ENCODE data around the gene HOXB9. TPM values are rescaled to one million over a fixed set of nuclear protein-coding genes. Genes with fewer than 3 reads are reported as not detected.

The HOXB9 gene
- total and polyA plus RNA-seq, 2 experiments from 2014 or later, result 1.5 to 2.5 TPM

DNA sequence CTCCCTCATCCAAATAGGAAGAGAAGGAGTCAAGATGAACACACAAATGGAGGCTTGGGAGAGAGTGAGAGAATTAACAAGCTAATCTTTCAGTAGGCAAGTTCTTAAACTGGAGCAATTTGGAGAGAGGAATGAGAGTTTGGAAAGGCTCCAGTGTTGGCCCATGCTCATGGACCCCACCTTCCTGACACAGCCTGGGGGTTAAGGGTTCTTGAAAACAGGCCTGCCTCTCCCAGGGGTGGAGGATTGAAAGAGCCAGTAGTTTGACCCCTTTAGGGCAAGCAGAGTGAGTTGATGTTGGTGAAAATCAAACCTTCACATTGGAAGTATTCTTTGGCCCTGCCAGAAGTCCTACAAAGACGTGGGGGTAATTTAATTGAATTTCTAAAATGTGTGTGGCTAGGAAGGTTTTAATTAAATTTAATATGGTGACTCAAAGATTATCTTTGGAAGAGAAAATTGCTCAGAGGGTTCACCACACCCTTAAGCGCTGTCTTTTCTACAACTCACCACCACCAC is 41.9 kb downstream of the HOXB9 start:
- no peak overlapping the region for H3K27ac ChIP-seq
- no peaks in the 10 kb centered on the region for H3K9me3 ChIP-seq (ENCODE audit: low read depth)
- peaks cover 94% of the 10 kb centered on the region for H3K27me3 ChIP-seq
- no peak for TF ChIP-seq EZH2 (IDR thresholded peaks at IDR 0.05; ENCODE audit: borderline replicate concordance)
- no peak for TF ChIP-seq EZH2phosphoT487 (IDR thresholded peaks at IDR 0.05; ENCODE audit: low read depth, severe bottlenecking, unreplicated experiment)
- H3K4me3 ChIP-seq, result no peak overlapping the region
- peaks cover 34% of the 10 kb centered on the region for H3K79me2 ChIP-seq
- H3K36me3 ChIP-seq (replicated peaks; ENCODE audit: insufficient read depth, low read depth), result no peaks in the 10 kb centered on the region
- 36% methylated on average over 2 of the region's 2 CpGs for WGBS (ENCODE audit: low lambda C conversion rate, missing lambda C conversion rate)
- peaks cover 18% of the 10 kb centered on the region for H3K4me1 ChIP-seq (ENCODE audit: insufficient read depth)
- no peaks in the 10 kb centered on the region for H3K9me2 ChIP-seq (replicated peaks; ENCODE audit: insufficient read depth)
- no peak for DNase-seq (ENCODE audit: low spot score)
- no peak overlapping the region for H2AFZ ChIP-seq
- H3K4me2 ChIP-seq, result peak overlapping the region; percentile 93
- no peaks in the 10 kb centered on the region for H4K20me1 ChIP-seq (ENCODE audit: insufficient read depth, poor library complexity, severe bottlenecking)

DNA sequence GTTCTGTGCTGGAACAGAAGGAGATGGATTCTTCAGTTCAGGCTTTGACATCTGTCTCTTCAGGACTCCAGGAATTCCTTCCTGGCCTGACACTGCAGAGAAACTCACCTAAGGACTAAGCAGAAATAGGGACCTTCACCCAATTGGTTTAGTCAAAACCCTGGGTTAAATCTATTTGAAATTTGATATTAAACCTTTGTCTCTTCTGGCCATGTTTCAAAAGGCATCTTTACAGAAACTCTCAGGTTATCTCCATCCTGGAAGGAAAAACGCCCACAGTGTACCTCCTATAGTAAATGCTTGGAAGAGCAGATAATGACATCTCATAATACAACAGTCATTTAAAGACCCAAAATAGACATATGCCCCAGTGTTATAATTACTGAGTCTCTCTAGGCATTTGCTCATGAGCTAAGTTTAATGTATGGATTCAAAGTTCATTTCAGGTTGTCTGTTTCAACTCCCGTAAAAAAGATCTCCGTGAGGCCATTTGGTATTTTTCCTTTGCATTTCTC is 42.4 kb downstream of the HOXB9 start:
- H2AFZ ChIP-seq, result no peak overlapping the region
- no peak overlapping the region for H3K4me3 ChIP-seq
- H3K36me3 ChIP-seq (replicated peaks; ENCODE audit: insufficient read depth, low read depth), result no peaks in the 10 kb centered on the region
- peaks cover 38% of the 10 kb centered on the region for H3K79me2 ChIP-seq
- peaks cover 18% of the 10 kb centered on the region for H3K4me1 ChIP-seq (ENCODE audit: insufficient read depth)
- no peaks in the 10 kb centered on the region for H4K20me1 ChIP-seq (ENCODE audit: insufficient read depth, poor library complexity, severe bottlenecking)
- 55% methylated on average over 3 of the region's 3 CpGs for WGBS (ENCODE audit: low lambda C conversion rate, missing lambda C conversion rate)
- no peak overlapping the region for H3K27ac ChIP-seq
- no peaks in the 10 kb centered on the region for H3K9me2 ChIP-seq (replicated peaks; ENCODE audit: insufficient read depth)
- TF ChIP-seq EZH2phosphoT487 (IDR thresholded peaks at IDR 0.05; ENCODE audit: low read depth, severe bottlenecking, unreplicated experiment), result peak; percentile 32
- TF ChIP-seq, protein P1, sequence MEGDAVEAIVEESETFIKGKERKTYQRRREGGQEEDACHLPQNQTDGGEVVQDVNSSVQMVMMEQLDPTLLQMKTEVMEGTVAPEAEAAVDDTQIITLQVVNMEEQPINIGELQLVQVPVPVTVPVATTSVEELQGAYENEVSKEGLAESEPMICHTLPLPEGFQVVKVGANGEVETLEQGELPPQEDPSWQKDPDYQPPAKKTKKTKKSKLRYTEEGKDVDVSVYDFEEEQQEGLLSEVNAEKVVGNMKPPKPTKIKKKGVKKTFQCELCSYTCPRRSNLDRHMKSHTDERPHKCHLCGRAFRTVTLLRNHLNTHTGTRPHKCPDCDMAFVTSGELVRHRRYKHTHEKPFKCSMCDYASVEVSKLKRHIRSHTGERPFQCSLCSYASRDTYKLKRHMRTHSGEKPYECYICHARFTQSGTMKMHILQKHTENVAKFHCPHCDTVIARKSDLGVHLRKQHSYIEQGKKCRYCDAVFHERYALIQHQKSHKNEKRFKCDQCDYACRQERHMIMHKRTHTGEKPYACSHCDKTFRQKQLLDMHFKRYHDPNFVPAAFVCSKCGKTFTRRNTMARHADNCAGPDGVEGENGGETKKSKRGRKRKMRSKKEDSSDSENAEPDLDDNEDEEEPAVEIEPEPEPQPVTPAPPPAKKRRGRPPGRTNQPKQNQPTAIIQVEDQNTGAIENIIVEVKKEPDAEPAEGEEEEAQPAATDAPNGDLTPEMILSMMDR (IDR thresholded peaks at IDR 0.05; ENCODE audit: poor library complexity), result no peak
- no peaks in the 10 kb centered on the region for H3K9me3 ChIP-seq (ENCODE audit: low read depth)
- no peak overlapping the region for H3K4me2 ChIP-seq
- peaks cover 94% of the 10 kb centered on the region for H3K27me3 ChIP-seq
- DNase-seq (ENCODE audit: low spot score), result no peak

DNA sequence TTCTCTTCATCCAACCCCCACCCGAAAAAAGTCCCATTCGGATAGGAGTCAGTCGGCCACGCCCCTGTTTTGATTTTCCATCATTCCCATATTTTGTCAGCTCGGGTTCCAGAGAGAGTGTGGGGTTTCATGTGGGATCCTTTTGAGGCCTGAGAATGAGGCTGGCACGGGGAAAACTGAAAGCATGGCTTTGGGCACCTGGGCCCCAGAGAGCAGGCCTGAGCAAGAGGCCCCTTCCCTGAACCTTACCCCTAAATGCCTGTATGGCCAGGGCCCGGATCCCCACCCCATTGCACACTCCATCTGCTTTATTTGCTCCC is 43.4 kb downstream of the HOXB9 start:
- Histone ChIP-seq H3K4me3 (peak overlapping the region; percentile 39), H3K79me2 (peaks cover 38% of the 10 kb centered on the region), H3K27me3 (peaks cover 87% of the 10 kb centered on the region), H2AFZ (no peak overlapping the region), H3K9me3 (ENCODE audit: low read depth) (no peaks in the 10 kb centered on the region), H3K4me1 (ENCODE audit: insufficient read depth) (peaks cover 18% of the 10 kb centered on the region), H3K4me2 (peak overlapping the region; percentile 91), H4K20me1 (ENCODE audit: insufficient read depth, poor library complexity, severe bottlenecking) (no peaks in the 10 kb centered on the region), H3K27ac (peak overlapping the region; percentile 80), H3K9me2 (replicated peaks; ENCODE audit: insufficient read depth) (no peaks in the 10 kb centered on the region), H3K36me3 (replicated peaks; ENCODE audit: insufficient read depth, low read depth) (no peaks in the 10 kb centered on the region)
- DNase-seq (ENCODE audit: low spot score), result no peak
- 34% methylated on average over 7 of the region's 7 CpGs for WGBS (ENCODE audit: low lambda C conversion rate, missing lambda C conversion rate)
- no peak for TF ChIP-seq EZH2 (IDR thresholded peaks at IDR 0.05; ENCODE audit: borderline replicate concordance)

DNA sequence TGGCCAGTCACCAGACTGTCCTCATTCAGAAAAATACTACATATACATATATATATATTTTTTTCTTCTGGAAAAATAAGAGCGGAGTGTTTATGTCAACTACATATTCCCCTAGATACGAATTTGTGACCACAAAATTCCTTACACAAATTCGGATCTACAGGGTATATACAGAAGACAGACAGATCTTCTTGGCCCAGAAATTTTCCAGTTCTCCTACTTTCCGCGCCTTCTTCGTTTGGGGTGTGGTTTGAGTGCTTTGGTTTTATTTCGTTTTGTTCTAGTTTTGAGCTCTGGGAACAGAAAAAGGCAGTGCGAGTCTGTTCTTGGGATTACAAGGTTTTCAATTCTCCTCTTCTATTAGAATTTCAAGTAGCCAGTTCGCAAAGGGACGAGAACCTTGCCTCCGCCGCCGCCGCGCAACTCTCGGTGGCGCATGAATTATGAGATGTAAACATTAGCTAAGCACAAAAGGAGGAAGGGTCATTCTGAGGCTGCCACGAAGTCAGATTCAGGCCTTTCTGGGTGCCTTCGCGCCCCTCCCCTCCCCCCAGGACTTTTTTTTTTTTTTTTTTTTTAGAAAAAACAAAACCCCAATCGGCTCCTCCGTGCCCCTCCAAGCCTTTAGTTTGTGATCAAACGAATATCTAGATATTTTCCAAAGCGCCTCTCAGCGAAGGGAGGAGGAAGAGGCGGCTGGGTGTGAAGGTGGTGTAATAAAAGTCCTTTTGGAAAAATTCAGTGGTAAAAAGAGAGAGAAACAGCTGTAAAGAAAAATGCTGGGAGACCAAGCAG is 46.2 kb downstream of the HOXB9 start:
- Histone ChIP-seq H3K9me2 (replicated peaks; ENCODE audit: insufficient read depth) (no peaks in the 10 kb centered on the region), H3K9me3 (ENCODE audit: low read depth) (no peaks in the 10 kb centered on the region), H3K36me3 (replicated peaks; ENCODE audit: insufficient read depth, low read depth) (no peaks in the 10 kb centered on the region), H3K27me3 (peaks cover 88% of the 10 kb centered on the region), H2AFZ (no peak overlapping the region), H3K27ac (peak overlapping the region; percentile 80), H3K4me3 (peak overlapping the region; percentile 5), H4K20me1 (ENCODE audit: insufficient read depth, poor library complexity, severe bottlenecking) (no peaks in the 10 kb centered on the region), H3K4me1 (ENCODE audit: insufficient read depth) (peaks cover 18% of the 10 kb centered on the region), H3K79me2 (peaks cover 25% of the 10 kb centered on the region), H3K4me2 (peak overlapping the region; percentile 91)
- DNase-seq (ENCODE audit: low spot score), result no peak
- 14% methylated on average over 26 of the region's 26 CpGs for WGBS (ENCODE audit: low lambda C conversion rate, missing lambda C conversion rate)
- TF ChIP-seq EZH2 (IDR thresholded peaks at IDR 0.05; ENCODE audit: borderline replicate concordance), result no peak
- peak; percentile 86 for TF ChIP-seq EZH2phosphoT487 (IDR thresholded peaks at IDR 0.05; ENCODE audit: low read depth, severe bottlenecking, unreplicated experiment)
- TF ChIP-seq, protein P1 (IDR thresholded peaks at IDR 0.05; ENCODE audit: poor library complexity), result no peak

Data from hepatocyte (in vitro differentiated cells).